ENCODE data around the gene KAZN. TPM values are rescaled to one million over a fixed set of nuclear protein-coding genes. Genes with fewer than 3 reads are reported as not detected.

The KAZN gene
- polyA plus RNA-seq, 1 donor (not counting 4 experiments of a cell fraction or from before 2014, with no cell fraction given): 5.9 TPM

GRCh38 chr1:14999441-14999840, 401.0 kb downstream of the KAZN start:
- Histone ChIP-seq H3K4me3 (ENCODE audit: control insufficient read depth in 2 of 3, extremely low read depth in 1 of 3, insufficient read depth in 2 of 3, low read depth in 1 of 3, low read length in 3 of 3) (no peak overlapping the region), H3K36me3 (ENCODE audit: control insufficient read depth in 2 of 2, extremely low read depth in 1 of 2, insufficient read depth in 2 of 2, low read length in 2 of 2) (peaks cover 0 to 4% of the 10 kb centered on the region in 2 experiments), H3K79me2 (ENCODE audit: control insufficient read depth, insufficient read depth, low read length) (peaks cover 31% of the 10 kb centered on the region), H2AFZ (ENCODE audit: control insufficient read depth, low read length) (no peak overlapping the region), H3K4me2 (ENCODE audit: control insufficient read depth, extremely low read depth, insufficient read depth, low read depth, low read length) (no peak overlapping the region), H3K4me1 (ENCODE audit: control insufficient read depth, extremely low read depth, insufficient read depth, low read length) (peaks cover 7% of the 10 kb centered on the region), H4K20me1 (ENCODE audit: control insufficient read depth, extremely low read depth, insufficient read depth, low read length) (peaks cover 3% of the 10 kb centered on the region), H3K27me3 (ENCODE audit: control insufficient read depth, extremely low read depth, insufficient read depth, low read length) (no peaks in the 10 kb centered on the region), H3K9me1 (ENCODE audit: control insufficient read depth, extremely low read depth, insufficient read depth, low read length) (no peaks in the 10 kb centered on the region), H3K9ac (ENCODE audit: control insufficient read depth, extremely low read depth, insufficient read depth, low read length) (no peak overlapping the region), H3K27ac (ENCODE audit: control insufficient read depth, insufficient read depth, low read length) (no peak overlapping the region), H3K9me3 (ENCODE audit: control insufficient read depth, low read depth, low read length) (no peaks in the 10 kb centered on the region)
- FAIRE-seq (no peak), DNase-seq (ENCODE audit: low read depth, low spot score) (no peak)
- TF ChIP-seq EZH2 (IDR thresholded peaks at IDR 0.05; ENCODE audit: low read length): no peak
- TF ChIP-seq CTCF (optimal IDR thresholded peaks at IDR 0.05 in 1 of 3, IDR thresholded peaks at IDR 0.05 in 1 of 3, conservative IDR thresholded peaks at IDR 0.05 in 1 of 3; ENCODE audit: extremely low read depth in 1 of 3, insufficient read depth in 2 of 3, low read length in 3 of 3): no peak
- dilution Hi-C loops (cut with MboI; ENCODE audit: extremely low pct_ligation_motif_present, low sequenced_read_pairs): no loop called here

GRCh38 chr1:15000030-15000429, 401.5 kb downstream of the KAZN start:
- Histone ChIP-seq H4K20me1 (ENCODE audit: control insufficient read depth, extremely low read depth, insufficient read depth, low read length) (peaks cover 3% of the 10 kb centered on the region), H3K9me3 (ENCODE audit: control insufficient read depth, low read depth, low read length) (no peaks in the 10 kb centered on the region), H2AFZ (ENCODE audit: control insufficient read depth, low read length) (no peak overlapping the region), H3K4me2 (ENCODE audit: control insufficient read depth, extremely low read depth, insufficient read depth, low read depth, low read length) (no peak overlapping the region), H3K4me1 (ENCODE audit: control insufficient read depth, extremely low read depth, insufficient read depth, low read length) (peaks cover 7% of the 10 kb centered on the region), H3K36me3 (ENCODE audit: control insufficient read depth in 2 of 2, extremely low read depth in 1 of 2, insufficient read depth in 2 of 2, low read length in 2 of 2) (peaks cover 0 to 4% of the 10 kb centered on the region in 2 experiments), H3K79me2 (ENCODE audit: control insufficient read depth, insufficient read depth, low read length) (peaks cover 31% of the 10 kb centered on the region), H3K27ac (ENCODE audit: control insufficient read depth, insufficient read depth, low read length) (no peak overlapping the region), H3K27me3 (ENCODE audit: control insufficient read depth, extremely low read depth, insufficient read depth, low read length) (no peaks in the 10 kb centered on the region), H3K9ac (ENCODE audit: control insufficient read depth, extremely low read depth, insufficient read depth, low read length) (no peak overlapping the region), H3K4me3 (ENCODE audit: control insufficient read depth in 2 of 3, extremely low read depth in 1 of 3, insufficient read depth in 2 of 3, low read depth in 1 of 3, low read length in 3 of 3) (no peak overlapping the region), H3K9me1 (ENCODE audit: control insufficient read depth, extremely low read depth, insufficient read depth, low read length) (no peaks in the 10 kb centered on the region)
- DNase-seq (ENCODE audit: low read depth, low spot score) (no peak), FAIRE-seq (no peak)
- dilution Hi-C loops (cut with MboI; ENCODE audit: extremely low pct_ligation_motif_present, low sequenced_read_pairs): no loop called here
- TF ChIP-seq EZH2 (IDR thresholded peaks at IDR 0.05; ENCODE audit: low read length) (no peak), CTCF (optimal IDR thresholded peaks at IDR 0.05 in 1 of 3, IDR thresholded peaks at IDR 0.05 in 1 of 3, conservative IDR thresholded peaks at IDR 0.05 in 1 of 3; ENCODE audit: extremely low read depth in 1 of 3, insufficient read depth in 2 of 3, low read length in 3 of 3) (peak in 1 of 3 experiments; percentile 24)
